NCI-H1092 treated with DMSO at 0.1 percent for 48 hours (cell line): ENCODE measurements around the gene DAPK2.

Source experiments
- DNase-seq: peaks from one replicate; lab custom pipeline; 2025; lab: John Stamatoyannopoulos, UW

DAPK2 gene

GRCh38 chr15:63942486-63943365 lies 103.6 kb downstream of the DAPK2 start:
- DNase-seq = no peak

DNA sequence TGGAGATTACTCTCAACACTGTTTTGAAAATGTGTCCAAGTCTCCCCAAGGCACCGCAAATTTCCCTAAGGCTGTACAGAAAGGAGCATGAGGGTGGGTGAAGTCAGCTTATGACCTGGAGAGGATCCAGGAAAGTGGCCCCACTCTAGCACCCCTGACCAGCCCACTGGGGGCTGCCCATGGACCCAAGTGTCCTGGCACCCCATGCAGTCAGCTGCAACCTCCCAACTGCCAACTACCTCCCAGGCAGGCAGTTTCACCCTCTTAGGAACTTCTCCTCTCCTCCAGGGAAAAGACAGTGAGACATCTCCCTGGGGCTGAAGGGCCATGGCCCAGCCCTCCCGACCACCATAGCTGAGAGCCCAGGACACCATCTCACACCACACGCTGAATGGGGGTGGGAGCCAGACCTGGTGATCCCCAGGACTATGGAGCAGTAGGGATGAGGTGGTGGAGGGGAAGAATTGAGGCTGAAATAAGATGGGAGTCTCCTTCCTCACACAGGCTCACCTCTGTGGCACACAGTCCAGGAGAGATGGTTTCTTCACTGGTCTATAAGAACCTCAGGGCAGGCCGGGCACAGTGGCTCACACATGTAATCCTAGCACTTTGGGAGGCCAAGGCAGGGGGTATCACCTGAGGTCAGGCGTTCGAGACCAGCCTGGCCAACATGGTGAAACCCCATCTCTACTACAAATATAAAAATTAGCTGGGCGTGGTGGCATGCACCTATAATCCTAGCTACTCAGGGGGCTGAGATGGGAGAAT lies 104.4 kb downstream of the DAPK2 start:
- no peak for DNase-seq

DNA sequence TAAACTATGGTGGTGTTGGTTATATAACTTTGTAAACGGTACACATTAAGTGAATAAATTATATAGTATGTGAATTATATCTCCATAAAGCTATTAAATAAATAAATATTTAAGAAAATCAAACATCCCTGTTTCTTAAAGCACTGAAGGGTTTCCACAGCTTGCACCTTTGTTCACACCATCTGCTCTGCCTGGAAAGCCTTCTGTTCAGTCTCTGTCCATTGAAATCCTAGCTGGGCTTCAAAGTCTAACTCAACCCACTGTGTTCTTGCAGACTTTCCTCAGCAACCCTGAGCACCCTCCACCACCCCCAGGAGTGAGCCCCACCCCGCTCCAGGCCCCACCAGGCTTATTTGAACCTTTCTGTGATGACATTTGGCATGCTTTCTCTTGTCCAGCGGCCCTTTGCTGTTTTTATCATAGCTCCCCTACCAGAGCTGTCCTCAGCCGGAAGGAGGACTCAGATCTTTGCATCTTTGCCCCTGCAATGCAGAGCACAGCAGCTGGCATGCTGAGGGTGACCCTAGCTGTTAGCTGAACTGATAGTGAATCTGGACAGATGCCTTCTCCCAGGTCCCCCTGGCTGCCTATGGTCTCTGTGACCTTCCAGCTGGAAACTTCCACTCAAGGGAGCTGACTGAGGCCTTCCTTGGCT lies 105.2 kb downstream of the DAPK2 start:
- peak; percentile 13 for DNase-seq

DNA sequence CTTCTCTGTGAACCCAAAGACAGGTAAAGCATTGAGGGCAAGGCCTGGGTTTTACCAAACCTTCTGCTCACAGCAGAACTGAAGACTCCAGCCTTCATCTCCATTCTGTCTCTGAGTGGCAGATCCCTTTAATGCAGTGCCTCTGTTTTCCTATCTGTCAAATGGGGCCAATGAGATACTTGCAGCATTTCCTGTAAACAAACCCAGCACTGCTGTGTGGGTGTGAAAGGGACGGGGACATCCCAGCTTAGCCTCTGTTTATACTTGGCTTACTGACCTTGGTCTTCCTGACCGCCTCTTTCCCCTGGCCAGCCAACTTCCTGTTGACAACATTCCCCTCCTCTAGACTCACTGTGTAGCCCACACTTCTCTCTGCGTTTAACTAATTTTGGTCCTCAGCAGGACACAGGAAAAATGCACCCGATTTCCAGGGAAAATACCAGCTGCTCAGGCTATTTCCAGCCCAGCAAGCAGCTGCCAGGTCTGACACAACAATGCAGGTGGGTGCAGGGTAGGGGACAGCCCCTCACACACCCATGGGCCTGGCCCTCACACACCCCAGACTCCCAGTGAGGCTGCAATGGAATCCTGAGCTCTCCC lies 106.7 kb downstream of the DAPK2 start:
- no peak for DNase-seq

DNA sequence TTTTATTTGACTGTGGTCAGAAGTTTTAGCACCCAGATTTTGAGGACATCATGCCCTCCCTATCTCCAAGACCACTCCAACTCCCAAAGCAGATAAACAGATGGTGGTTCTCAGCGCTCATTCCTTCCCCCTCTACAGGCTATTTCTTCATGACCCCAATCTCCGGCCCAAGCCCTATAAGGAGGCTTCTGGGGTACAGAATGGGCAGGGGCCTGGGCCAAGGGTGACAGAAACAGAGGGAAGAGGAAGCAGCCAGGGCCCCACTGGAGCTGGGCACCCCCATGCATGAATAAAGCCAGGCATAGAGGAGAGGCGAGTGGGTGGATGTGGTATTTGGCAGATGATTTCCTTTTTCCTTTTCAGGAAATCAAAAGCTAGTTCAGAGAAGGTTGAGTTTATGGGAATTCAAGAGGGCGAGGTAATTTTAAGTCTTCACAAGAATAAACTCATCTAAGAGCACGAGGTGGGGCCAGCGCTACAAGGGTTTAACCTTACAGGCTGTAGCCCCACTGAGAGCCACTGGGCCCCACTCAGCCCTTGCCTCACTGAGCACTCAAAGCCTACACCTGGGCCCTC lies 107.7 kb downstream of the DAPK2 start:
- DNase-seq = no peak

DNA sequence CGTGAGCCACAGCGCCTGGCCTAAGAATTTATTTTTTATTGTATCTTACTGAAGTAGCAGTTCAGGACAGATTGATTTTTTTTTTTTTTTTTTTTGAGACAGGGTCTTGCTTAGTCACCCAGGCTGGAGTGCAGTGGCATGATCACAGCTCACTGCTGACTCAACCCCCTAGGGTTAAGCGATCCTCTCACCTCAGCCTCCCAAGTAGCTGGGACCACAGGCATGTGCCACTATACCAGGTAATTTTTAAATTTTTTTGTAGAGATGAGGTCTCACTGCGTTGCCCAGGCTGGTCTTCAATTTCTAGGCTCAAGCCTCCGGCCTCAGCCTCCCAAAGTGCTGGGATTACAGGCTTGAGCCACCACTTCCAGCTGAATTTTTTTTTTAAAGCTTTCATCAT lies 112.8 kb downstream of the DAPK2 start:
- no peak for DNase-seq

GRCh38 chr15:63931556-63931955 lies 114.7 kb downstream of the DAPK2 start:
- no peak for DNase-seq

- no peak for DNase-seq
Measured at GRCh38 chr15:63930034-63930433, 116.3 kb downstream of the DAPK2 start.

DNA sequence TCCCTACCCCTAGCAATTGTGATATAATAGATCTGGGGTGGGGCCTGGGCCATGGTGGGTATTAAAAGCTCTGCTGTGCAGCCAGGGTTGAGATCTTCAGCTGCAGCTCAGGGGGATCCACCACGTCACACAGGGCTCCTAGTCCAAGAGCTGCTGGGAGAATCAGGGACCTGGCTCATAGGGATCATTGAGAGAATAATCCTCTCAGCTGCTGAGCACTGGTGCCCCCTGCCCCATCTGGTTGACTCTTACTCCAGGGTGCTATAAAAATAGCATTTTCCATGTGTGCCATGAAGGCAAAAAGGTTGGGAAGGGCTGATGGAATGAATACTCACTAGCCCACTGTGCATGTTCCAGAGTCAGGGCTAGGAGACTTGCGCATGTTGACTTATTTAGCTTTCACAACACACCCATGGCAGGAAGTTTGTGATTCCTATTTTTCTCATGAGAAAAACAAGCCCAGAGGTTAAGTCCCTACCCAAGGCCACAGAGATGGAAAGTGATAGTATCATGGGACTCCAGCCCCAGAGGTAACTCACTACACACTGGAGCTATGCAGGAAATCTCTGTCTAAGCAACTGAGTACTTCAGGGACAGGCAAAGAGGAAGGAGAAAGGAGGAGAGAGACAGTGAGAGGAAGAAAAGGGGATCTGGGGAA lies 118.0 kb downstream of the DAPK2 start:
- DNase-seq = no peak

DNA sequence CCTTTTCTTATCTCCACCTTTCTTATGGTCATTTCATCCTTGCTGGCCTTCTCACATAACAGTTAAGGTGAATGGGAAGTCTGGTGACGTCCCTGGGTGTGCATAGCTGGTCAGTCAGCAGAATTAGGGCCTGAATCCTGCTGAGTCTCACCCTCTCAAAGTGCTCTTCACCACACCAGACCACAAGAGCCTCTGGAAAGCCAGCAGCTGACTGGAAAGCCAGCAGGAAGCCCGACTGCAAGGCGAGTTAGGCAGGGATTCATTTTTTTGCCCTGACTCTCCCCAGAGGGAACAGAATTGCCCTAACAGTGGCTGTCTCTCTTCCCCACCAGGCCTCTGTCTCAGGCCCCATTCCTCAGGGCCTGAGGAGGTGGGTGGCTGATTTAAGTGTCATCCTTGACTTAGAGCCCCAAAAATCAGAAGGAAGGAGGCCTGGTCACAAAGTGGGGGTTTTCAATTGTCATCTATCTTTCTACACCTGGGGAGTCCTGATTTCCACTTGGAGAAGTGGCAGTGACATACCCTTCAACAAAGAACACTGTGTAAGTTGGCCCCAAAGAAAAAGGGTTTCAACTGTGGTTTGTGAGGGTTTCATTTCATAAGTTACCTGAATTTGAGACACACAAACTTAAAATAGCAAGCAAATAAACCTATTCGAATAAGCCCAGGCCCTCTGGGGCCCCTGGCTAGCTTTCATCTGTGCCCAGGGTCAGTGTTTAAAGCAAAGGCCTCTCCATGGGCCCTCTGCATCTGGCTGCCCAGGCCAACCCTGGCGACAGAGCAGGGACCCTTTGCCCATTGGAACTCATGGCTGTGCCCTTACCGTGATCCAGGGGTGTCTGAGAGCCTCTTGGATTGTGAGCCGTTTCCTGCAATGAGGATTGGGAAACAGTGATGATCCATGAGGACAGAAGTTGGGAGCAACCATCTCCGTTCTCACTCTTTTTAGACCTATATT lies 122.0 kb downstream of the DAPK2 start:
- no peak for DNase-seq

DNA sequence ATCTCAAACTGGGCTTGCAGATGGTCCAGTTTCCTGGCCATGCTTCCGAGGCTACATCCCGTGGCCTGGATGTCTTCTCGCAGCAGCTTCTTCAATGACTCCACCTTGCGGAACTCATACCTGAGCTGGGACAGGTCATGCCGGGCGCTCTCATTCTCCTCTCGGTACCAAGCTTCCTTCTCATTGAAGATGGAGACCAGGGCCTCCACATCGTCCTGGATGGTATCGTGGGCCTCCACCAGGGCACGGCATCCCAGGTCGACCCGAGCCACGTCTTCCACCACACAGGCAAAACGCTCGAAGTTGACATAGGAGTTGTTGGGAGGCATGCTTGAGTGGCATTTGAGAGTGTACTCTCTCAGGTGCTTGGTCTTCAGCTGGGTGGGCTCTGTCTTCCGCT lies 123.4 kb downstream of the DAPK2 start:
- DNase-seq = no peak

DNA sequence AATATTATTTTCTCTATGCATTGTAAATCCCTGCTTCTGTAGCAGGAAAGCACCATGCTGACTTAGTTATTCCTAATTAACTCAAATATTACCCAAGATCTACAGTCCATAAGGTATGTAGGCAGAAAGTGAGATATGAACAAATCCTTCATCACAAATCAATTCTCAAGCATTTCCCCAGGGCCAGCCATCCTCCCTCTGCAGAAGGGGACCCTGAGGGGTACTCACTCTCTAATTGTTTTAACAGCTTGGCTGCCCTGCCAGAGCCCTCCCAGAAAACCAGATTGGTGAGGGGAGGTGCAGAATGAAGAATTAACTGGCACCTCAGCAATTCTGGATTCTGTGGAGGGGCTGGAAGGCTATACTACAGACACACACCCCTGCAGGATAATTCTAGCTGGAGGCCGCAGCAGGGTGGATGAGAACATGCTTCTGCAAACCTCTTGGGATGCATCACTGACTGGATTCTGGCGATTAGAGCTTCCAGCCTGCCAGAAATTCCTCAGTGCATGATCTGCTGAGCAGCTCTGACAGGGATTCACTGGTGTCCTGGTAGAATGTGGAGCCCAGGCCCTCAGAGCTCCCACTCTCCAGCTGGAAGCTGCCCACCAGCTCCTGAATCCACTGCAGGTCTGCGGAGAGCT lies 123.9 kb downstream of the DAPK2 start:
- DNase-seq = no peak

GRCh38 chr15:63920504-63921175 lies 125.6 kb downstream of the DAPK2 start:
- no peak for DNase-seq

DNA sequence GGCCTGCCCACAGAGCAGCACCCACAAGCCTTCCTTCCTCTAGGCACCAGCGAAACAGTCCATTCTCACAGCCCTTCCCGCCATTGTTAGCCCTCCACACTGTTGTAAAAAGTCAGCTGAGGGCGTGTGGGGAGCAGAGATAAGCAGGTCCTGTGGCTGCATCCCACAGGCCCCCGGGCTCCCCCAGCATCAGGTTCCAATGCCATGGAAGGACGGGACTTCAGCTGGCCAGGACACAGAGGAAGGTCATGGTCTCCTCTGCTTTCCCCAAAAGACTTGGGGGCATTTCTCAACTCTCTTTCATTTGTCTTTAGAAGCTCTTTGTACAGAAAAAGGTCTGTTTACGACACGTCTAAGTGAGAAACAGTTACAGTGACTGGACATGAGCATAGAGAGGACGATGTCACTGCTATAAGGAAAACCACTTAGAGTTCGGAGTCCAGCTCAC lies 127.4 kb downstream of the DAPK2 start:
- no peak for DNase-seq

DNA sequence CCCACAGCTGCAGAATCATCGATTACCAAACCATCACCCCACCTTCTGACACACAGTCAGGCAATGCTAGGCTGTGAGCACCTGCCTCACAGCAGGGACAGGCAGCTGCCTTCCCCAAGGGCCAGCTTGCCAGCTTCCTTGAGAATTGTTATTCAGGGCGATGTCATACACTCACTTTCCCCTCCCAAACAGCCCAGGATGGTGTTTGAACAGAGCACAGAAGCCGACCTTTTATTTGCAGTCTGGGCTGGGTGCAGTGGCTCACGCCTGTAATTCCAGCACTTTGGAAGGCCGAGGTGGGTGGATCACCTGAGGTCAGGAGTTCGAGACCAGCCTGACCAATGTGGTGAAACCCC lies 128.0 kb downstream of the DAPK2 start:
- peak; percentile 33 for DNase-seq

DNA sequence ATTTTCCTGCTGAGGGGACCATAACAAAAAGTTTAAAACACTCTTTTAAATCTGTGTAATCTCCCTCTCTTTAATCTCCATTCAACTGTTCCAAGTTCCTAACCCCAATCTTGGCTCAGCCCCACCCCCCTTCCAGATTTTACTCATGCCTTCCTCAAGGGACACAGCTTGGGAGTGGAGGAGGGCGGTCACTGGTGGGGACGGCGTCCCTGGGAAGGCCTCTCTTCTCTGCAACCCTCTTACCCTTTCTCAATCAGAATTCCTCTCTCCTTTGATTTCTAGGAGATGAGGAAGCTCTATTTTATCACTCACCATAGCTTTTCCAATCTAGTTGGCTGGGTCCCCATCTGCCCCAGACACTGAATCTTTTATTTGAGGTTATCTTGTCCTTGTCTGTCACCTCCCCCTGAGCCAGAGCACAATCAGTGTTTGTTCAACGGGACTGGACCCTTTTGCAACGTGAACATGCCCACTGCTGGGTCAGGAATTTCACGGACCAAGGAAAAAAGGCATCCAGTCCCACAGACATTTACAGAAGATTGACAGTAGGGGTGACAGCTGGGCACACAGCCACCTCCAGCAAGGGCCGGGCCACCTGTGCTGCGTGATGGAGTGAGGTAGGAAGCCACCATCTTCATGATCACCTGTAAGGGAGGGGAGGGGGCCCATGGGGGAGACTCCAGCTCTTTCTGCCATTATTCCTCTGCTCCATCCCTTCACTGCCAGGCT lies 128.5 kb downstream of the DAPK2 start:
- DNase-seq = no peak

DNA sequence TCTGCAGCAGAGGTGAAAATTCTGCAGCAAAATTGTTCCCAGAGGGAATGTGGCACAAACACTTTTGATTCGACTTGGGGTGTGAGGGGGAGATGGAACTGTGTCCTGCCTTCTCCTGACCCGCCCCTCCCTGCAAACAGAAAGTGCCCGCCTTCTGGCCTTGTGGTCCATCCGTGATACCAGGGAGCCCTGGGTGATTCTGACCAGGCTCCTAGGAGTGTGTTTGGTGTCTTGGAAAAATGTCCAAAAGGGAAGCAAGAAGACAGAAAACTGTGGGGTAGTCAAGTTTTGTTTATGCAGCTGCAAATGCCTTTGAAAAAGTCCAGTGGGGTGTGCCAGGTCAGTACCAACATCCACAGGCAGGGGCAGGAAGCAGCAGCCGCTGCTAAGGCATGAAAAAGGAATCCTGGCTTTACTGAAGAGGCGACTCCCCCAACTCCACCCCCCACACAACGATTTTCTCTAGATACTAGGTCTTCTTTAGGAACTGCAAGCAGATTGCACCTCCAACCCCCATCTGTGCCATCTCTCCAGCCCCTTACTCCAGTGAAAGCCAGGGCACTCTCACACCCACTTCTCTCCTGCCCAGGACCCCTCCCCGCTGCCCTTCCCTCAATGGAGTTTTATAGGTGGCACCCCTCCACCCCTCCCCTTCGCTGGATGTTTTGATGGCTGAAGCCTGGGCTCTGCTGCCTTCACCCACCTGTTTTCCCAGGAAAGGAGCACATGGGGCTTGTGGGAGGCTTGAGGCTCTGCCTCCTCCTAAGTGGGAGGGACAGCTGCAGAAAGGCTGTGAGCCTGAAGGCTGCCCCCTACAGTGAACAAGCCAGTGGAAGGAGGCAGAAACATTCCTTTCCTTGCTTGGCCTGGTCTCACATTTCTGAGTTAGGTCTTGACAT lies 130.2 kb downstream of the DAPK2 start:
- no peak for DNase-seq
